Naive thymus-derived CD8-positive, alpha-beta T cell (primary cell): ENCODE measurements around the gene GDPD3. TPM values are rescaled to one million over a fixed set of nuclear protein-coding genes. Genes with fewer than 3 reads are reported as not detected.

ENCODE experiments used
- ATAC-seq, 2 donors: fragments of 150-1000 bp; cut with Tn5 transposase in 1 of 2; sonication (Bioruptor Pico), chemical (Tn5 transposase) in 1 of 2; 1 replicate in 1 of 2; 2 replicates in 1 of 2; pipeline ENCODE4 v1.10.0; 2021; ENCODE audit warnings: mild to moderate bottlenecking in 2 of 2, moderate library complexity in 2 of 2
- POLR2A ChIA-PET: fragments of 350-600 bp; sonication (Branson Sonifier 250); formaldehyde crosslinking; loops from one replicate; lab custom pipeline; 2021; ENCODE audit warnings: antibody characterized with exemption; lab: Charles Lee
- DNase-seq, 10 donors: peaks; one replicate each; pipeline versions ENCODE4 v3.0.0 to v3.0.0-alpha.2; 2020 to 2022
- H3K27ac Mint-ChIP-seq, 10 donors: one replicate each; pipeline ENCODE4 v1.8.0; 2020 to 2022; ENCODE audit warnings: mild to moderate bottlenecking in 10 of 10, mixed read lengths in 10 of 10, moderate library complexity in 4 of 10, inconsistent platforms in 1 of 10
- H3K27me3 Mint-ChIP-seq, 5 donors: one replicate each; pipeline ENCODE4 v1.8.0; 2021 to 2022; ENCODE audit warnings: mixed read lengths in 5 of 5
- H3K36me3 Mint-ChIP-seq, 3 donors: one replicate each; pipeline ENCODE4 v1.8.0; 2020 to 2022; ENCODE audit warnings: mixed read lengths in 3 of 3, mild to moderate bottlenecking in 2 of 3, inconsistent platforms in 1 of 3
- H3K4me1 Mint-ChIP-seq, 4 donors: one replicate each; pipeline ENCODE4 v1.8.0; 2021 to 2022; ENCODE audit warnings: mixed read lengths in 4 of 4
- H3K4me3 Mint-ChIP-seq, 10 donors: one replicate each; pipeline ENCODE4 v1.8.0; 2020 to 2022; ENCODE audit warnings: mild to moderate bottlenecking in 10 of 10, mixed read lengths in 10 of 10, moderate library complexity in 6 of 10, inconsistent platforms in 1 of 10
- H3K9me3 Mint-ChIP-seq, 9 donors: one replicate each; pipeline ENCODE4 v1.8.0; 2020 to 2022; ENCODE audit warnings: mixed read lengths in 9 of 9, mild to moderate bottlenecking in 3 of 9, inconsistent platforms in 1 of 9, moderate library complexity in 1 of 9
- polyA plus RNA-seq, 3 donors: library from polyadenylated mRNA; unstranded; fragments of 300-500 nt; fragmentation: Illumina TruSeq; gene quantifications; one replicate each; pipeline ENCODE4 v1.2.3, GENCODE V29; 2021
- total RNA-seq, 8 experiments: library from RNA in 2 of 8; stranded (reverse) in 2 of 8; gene quantifications; one replicate each; pipeline ENCODE4 v1.2.3 and lab custom pipeline; 2021 to 2026

The GDPD3 gene
- total and polyA plus RNA-seq, 5 experiments from 2014 or later: 0.18 to 25.0 (median 19.8) TPM; not detected in 2

DNA sequence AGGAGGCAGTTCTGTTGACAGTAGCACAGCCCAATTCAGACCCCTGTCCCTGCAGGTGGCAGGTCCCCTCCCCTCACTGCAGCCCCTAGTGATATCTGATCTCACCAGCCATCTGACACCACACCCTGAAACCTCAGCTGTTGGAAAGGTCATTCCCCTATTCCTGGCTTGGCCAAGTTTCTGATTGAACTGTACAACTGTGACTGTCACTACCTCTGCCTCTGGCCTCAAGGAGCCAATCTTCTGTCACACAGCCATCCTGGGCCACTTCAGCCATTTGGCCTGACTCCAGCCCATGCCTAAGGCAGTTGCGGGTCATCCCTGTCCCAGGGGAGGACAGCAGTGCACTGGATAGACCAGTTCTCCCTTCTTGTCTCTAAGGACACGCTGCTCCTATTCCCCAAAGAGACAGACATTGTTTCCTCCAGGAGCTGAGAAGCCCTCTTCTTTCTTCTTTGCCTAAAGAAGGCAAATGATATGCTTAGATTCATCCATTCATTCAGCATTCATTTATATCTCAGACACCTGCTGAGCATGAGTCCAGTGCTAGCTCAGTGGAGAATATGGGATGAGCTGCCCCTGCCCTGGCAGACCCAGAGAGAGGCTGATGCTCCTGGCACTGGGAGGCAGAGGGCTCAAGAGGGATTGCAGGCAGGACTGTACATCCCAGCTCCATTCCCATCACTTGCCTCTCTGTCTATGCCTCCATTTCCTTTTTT is 52.3 kb downstream of the GDPD3 start:
- no peaks in the 10 kb centered on the region for H3K27me3 Mint-ChIP-seq
- peak overlapping the region in 2 of 10 donors; percentile 40 to 60 for H3K27ac Mint-ChIP-seq
- H3K4me1 Mint-ChIP-seq: peaks cover 7 to 12% (median 11%) of the 10 kb centered on the region in 4 donors
- no peaks in the 10 kb centered on the region for H3K9me3 Mint-ChIP-seq
- DNase-seq (no peak), ATAC-seq (no peak)
- peak overlapping the region in 2 of 10 donors; percentile 23 to 26 for H3K4me3 Mint-ChIP-seq
- POLR2A ChIA-PET: interaction anchor here (0.7 to 8.0 kb wide), 5 partner anchors 15 to 323 kb away, joined by 3 to 192 read pairs (median 9); partner anchors contain the start of genes CORO1A, PPP4C, TBX6 and YPEL3
- H3K36me3 Mint-ChIP-seq: peaks cover 0 to 3% (median 0%) of the 10 kb centered on the region in 3 donors

DNA sequence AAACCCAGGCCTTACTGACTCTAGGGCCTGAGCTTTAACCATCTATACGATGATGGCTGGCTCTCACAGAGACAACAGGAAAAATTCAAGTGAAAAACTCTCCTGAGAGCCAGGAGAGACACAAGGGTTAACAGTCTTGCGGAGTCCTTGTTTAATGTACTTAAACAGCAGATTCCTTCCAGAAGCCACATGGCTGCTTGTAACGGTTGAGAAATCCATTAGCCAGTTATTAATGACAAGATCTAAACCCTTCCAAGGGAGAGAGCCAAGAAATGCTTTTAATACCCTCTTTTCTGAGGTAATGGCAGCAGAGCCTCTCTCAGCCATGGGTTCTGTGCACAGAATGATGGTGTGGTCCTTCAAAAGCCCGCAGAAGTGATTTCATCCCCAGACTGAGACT is 53.0 kb downstream of the GDPD3 start:
- Mint-ChIP-seq H3K4me1 (peaks cover 7 to 12% (median 12%) of the 10 kb centered on the region in 4 donors), H3K9me3 (no peaks in the 10 kb centered on the region), H3K36me3 (no peaks in the 10 kb centered on the region), H3K27ac (no peak overlapping the region), H3K4me3 (peak overlapping the region in 1 of 10 donors; percentile 23), H3K27me3 (no peaks in the 10 kb centered on the region)
- ATAC-seq (no peak), DNase-seq (no peak)
- POLR2A ChIA-PET: interaction anchor here (1.1 to 2.0 kb wide), 2 partner anchors 16 to 31 kb away, joined by 3 to 6 read pairs; partner anchors contain the start of genes PPP4C and TBX6

DNA sequence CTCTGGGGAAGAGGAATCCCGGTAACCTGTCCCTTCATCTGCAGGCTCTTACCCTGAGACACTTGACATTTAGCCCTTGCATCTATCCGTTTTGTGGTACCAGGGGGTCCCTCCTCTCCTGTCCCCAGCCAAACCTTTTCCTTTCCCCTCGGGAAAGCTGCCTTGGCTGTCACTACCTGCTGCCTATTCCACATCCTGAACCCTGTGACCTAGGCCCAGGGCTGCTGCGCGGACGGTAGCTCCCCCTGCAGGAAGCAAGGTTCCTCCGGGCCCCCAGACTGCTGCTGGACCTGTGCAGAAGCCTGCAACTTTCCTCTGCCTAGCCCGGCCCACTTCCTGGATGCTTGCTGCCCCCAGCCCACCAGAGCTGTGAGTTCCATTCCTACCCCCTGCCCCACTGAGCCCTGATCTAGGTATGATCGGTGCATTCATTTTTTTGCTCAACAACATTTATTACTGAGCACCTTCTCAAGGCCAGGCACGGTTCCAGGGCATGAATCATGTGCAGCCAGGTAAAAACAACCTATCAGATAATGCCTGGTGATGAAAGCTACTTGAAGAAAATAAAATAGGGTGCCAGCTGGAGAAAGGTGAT is 58.3 kb downstream of the GDPD3 start:
- H3K27me3 Mint-ChIP-seq: peaks cover 0 to 3% (median 0%) of the 10 kb centered on the region in 5 donors

More for the DNA sequence above, 58.3 kb downstream of the GDPD3 start:
- H3K9me3 Mint-ChIP-seq: no peaks in the 10 kb centered on the region
- no peaks in the 10 kb centered on the region for H3K36me3 Mint-ChIP-seq
- peak overlapping the region in 4 of 10 donors; percentile 29 to 69 (median 68) for H3K27ac Mint-ChIP-seq
- POLR2A ChIA-PET: interaction anchor here (0.7 to 1.4 kb wide), 6 partner anchors 9 to 1218 kb away, joined by 3 to 9 read pairs (median 4); partner anchors contain the start of gene ALDOA
- DNase-seq (peak in 5 of 10 donors; percentile 26 to 39 (median 36)), ATAC-seq (peak; percentile 69 to 76)
- peak overlapping the region in 9 of 10 donors; percentile 19 to 70 (median 56) for H3K4me3 Mint-ChIP-seq
- peaks cover 9 to 21% (median 19%) of the 10 kb centered on the region in 4 donors for H3K4me1 Mint-ChIP-seq

Other genes with a start within 250 kb of the GDPD3 start
- gene SEZ6L2, start 214.0 kb downstream of the GDPD3 start, total RNA-seq: under 1 TPM in 1 of 2 experiments, not detected in 1; 0.21 TPM
- gene SEZ6L2, start 214.0 kb downstream of the GDPD3 start, polyA plus RNA-seq: not detected
- gene ASPHD1, start 213.0 kb downstream of the GDPD3 start, total RNA-seq: not detected
- not detected for gene ASPHD1, start 213.0 kb downstream of the GDPD3 start, polyA plus RNA-seq
- gene KCTD13, start 187.3 kb downstream of the GDPD3 start, total RNA-seq: 10 to 100 TPM; 65.4 to 75.9 TPM
- 1 to 10 TPM; 5.4 to 10.0 (median 8.4) TPM for gene KCTD13, start 187.3 kb downstream of the GDPD3 start, polyA plus RNA-seq
- gene TMEM219, start 151.5 kb downstream of the GDPD3 start, total RNA-seq: 10 to 100 TPM; 63.1 to 74.0 TPM
- 100 to 1,000 TPM; 157 to 179 (median 174) TPM for gene TMEM219, start 151.5 kb downstream of the GDPD3 start, polyA plus RNA-seq
- 10 to 100 TPM; 40.8 to 42.6 TPM for gene TAOK2, start 139.7 kb downstream of the GDPD3 start, total RNA-seq
- 1 to 10 TPM; 2.6 to 6.6 (median 2.8) TPM for gene TAOK2, start 139.7 kb downstream of the GDPD3 start, polyA plus RNA-seq
- gene HIRIP3, start 117.9 kb downstream of the GDPD3 start, total RNA-seq: 10 to 100 TPM; 15.3 to 16.6 TPM
- 10 to 100 TPM; 10.6 to 30.1 (median 18.7) TPM for gene HIRIP3, start 117.9 kb downstream of the GDPD3 start, polyA plus RNA-seq
- gene INO80E, start 117.3 kb downstream of the GDPD3 start, total RNA-seq: 100 to 1,000 TPM; 107 to 115 TPM
- 1 to 10 TPM; 6.5 to 8.9 (median 7.6) TPM for gene INO80E, start 117.3 kb downstream of the GDPD3 start, polyA plus RNA-seq
- not detected for gene DOC2A, start 102.5 kb downstream of the GDPD3 start, total RNA-seq
- not detected for gene DOC2A, start 102.5 kb downstream of the GDPD3 start, polyA plus RNA-seq
- not detected for gene C16orf92, start 90.3 kb downstream of the GDPD3 start, total RNA-seq
- gene C16orf92, start 90.3 kb downstream of the GDPD3 start, polyA plus RNA-seq: not detected
- gene TLCD3B, start 82.3 kb downstream of the GDPD3 start, total RNA-seq: not detected
- gene TLCD3B, start 82.3 kb downstream of the GDPD3 start, polyA plus RNA-seq: not detected
- gene ALDOA, start 47.8 kb downstream of the GDPD3 start, total RNA-seq: 100 to 1,000 TPM; 580 to 594 TPM
- 1,000 to 10,000 TPM in 1 of 3 donors, 100 to 1,000 TPM in 2; 798 to 1,176 (median 994) TPM for gene ALDOA, start 47.8 kb downstream of the GDPD3 start, polyA plus RNA-seq
- 10 to 100 TPM; 82.8 to 83.4 TPM for gene PPP4C, start 37.5 kb downstream of the GDPD3 start, total RNA-seq
- 100 to 1,000 TPM; 153 to 199 (median 161) TPM for gene PPP4C, start 37.5 kb downstream of the GDPD3 start, polyA plus RNA-seq
- 1 to 10 TPM; 2.4 to 2.5 TPM for gene TBX6, start 21.6 kb downstream of the GDPD3 start, total RNA-seq
- gene TBX6, start 21.6 kb downstream of the GDPD3 start, polyA plus RNA-seq: under 1 TPM; 0.15 to 0.25 (median 0.25) TPM
- 100 to 1,000 TPM; 254 to 264 TPM for gene YPEL3, start 17.3 kb downstream of the GDPD3 start, total RNA-seq
- gene YPEL3, start 17.3 kb downstream of the GDPD3 start, polyA plus RNA-seq: 100 to 1,000 TPM; 201 to 301 (median 206) TPM
- 10 to 100 TPM; 61.8 to 64.7 TPM for gene MAPK3, start 9.7 kb upstream of the GDPD3 start, total RNA-seq
- 1 to 10 TPM; 6.7 to 7.8 (median 7.8) TPM for gene MAPK3, start 9.7 kb upstream of the GDPD3 start, polyA plus RNA-seq
- gene CORO1A, start 70.1 kb upstream of the GDPD3 start, total RNA-seq: 100 to 1,000 TPM; 881 to 897 TPM
- 1,000 to 10,000 TPM; 1,262 to 1,424 (median 1,364) TPM for gene CORO1A, start 70.1 kb upstream of the GDPD3 start, polyA plus RNA-seq
- 10 to 100 TPM; 66.6 to 73.1 TPM for gene BOLA2B, start 80.1 kb upstream of the GDPD3 start, total RNA-seq
- gene BOLA2B, start 80.1 kb upstream of the GDPD3 start, polyA plus RNA-seq: 100 to 1,000 TPM; 225 to 251 (median 237) TPM
- 10 to 100 TPM; 32.5 to 47.1 TPM for gene SLX1A, start 80.3 kb upstream of the GDPD3 start, total RNA-seq
- gene SLX1A, start 80.3 kb upstream of the GDPD3 start, polyA plus RNA-seq: 10 to 100 TPM; 35.6 to 60.2 (median 44.2) TPM
- gene SULT1A3, start 85.7 kb upstream of the GDPD3 start, total RNA-seq: 10 to 100 TPM; 26.9 to 29.4 TPM
- 1 to 10 TPM in 1 of 3 donors, under 1 TPM in 1, not detected in 1; 0.47 to 1.3 TPM for gene SULT1A3, start 85.7 kb upstream of the GDPD3 start, polyA plus RNA-seq
- gene NPIPB13, start 134.9 kb upstream of the GDPD3 start, total RNA-seq: 10 to 100 TPM; 30.8 to 40.8 TPM
- gene NPIPB13, start 134.9 kb upstream of the GDPD3 start, polyA plus RNA-seq: under 1 TPM; 0.22 to 0.59 (median 0.40) TPM
- gene CD2BP2, start 241.8 kb upstream of the GDPD3 start, total RNA-seq: 10 to 100 TPM; 62.9 to 66.8 TPM
- gene CD2BP2, start 241.8 kb upstream of the GDPD3 start, polyA plus RNA-seq: 10 to 100 TPM; 20.6 to 21.9 (median 21.7) TPM